PC-9 (cell line): Measurements from ENCODE around the gene CELF2. TPM values are rescaled to one million over a fixed set of nuclear protein-coding genes. Genes with fewer than 3 reads are reported as not detected.

ENCODE experiments used
- BruUV-seq: library from RNA; stranded (reverse); fragments of 400-500 nt; replicated peaks from 2 replicates; lab custom pipeline; 2021; lab: Mats Ljungman, UMichigan
- CTCF ChIA-PET: fragments of 300-600 bp; sonication (Branson Sonifier 250); formaldehyde crosslinking; loops from one replicate; lab custom pipeline; 2022; ENCODE audit warnings: antibody characterized with exemption; lab: Charles Lee
- POLR2A ChIA-PET: fragments of 300-600 bp; sonication (Branson Sonifier 250); formaldehyde crosslinking; loops from one replicate; lab custom pipeline; 2022; ENCODE audit warnings: antibody characterized with exemption; ENCODE audit not compliant: unreplicated experiment; lab: Charles Lee
- DNase-seq, 2 experiments: peaks; one replicate each; pipeline versions ENCODE4 v3.0.0 to v3.0.0-alpha.2; 2015 to 2022; ENCODE audit warnings: mixed read lengths in 1 of 2
- H2AFZ ChIP-seq: fragments of 200-600 bp; sonication (generic); 2 replicates; pipeline ENCODE4 v1.8.1; 2017; ENCODE audit warnings: antibody characterized with exemption
- H3F3A ChIP-seq: fragments of 200-600 bp; sonication (generic); 2 replicates; pipeline ENCODE4 v1.8.1; 2017; ENCODE audit warnings: antibody characterized with exemption, mild to moderate bottlenecking, low read depth; ENCODE audit not compliant: insufficient read depth
- H3K27ac ChIP-seq: fragments of 200-600 bp; sonication (generic); 2 replicates; pipeline ENCODE4 v1.6.1; 2016; ENCODE audit warnings: mixed run types
- H3K27me3 ChIP-seq: fragments of 200-600 bp; sonication (generic); 2 replicates; pipeline ENCODE4 v1.6.1; 2016; ENCODE audit warnings: low read depth, mixed run types; ENCODE audit not compliant: insufficient read depth
- H3K36me3 ChIP-seq: fragments of 200-600 bp; sonication (generic); 2 replicates; pipeline ENCODE4 v1.6.1; 2016; ENCODE audit warnings: low read depth, mixed run types
- H3K4me1 ChIP-seq: fragments of 200-600 bp; sonication (generic); replicated peaks from 2 replicates; pipeline ENCODE4 v1.6.1; 2016; ENCODE audit warnings: mixed run types; ENCODE audit not compliant: insufficient read depth
- H3K4me2 ChIP-seq: fragments of 200-600 bp; sonication (generic); 2 replicates; pipeline ENCODE4 v1.6.1; 2017; ENCODE audit warnings: mixed run types
- H3K4me3 ChIP-seq: fragments of 200-600 bp; sonication (generic); 2 replicates; pipeline ENCODE4 v1.6.1; 2016; ENCODE audit warnings: mixed run types
- H3K79me2 ChIP-seq: fragments of 200-600 bp; sonication (generic); 2 replicates; pipeline ENCODE4 v1.6.1; 2017; ENCODE audit warnings: low read depth, mixed run types
- H3K9me2 ChIP-seq: fragments of 200-600 bp; sonication (generic); 2 replicates; pipeline ENCODE4 v1.8.1; 2017; ENCODE audit warnings: mild to moderate bottlenecking; ENCODE audit not compliant: insufficient read depth
- H3K9me3 ChIP-seq: fragments of 200-600 bp; sonication (generic); 2 replicates; pipeline ENCODE4 v1.8.1; 2016; ENCODE audit warnings: low read depth; ENCODE audit not compliant: insufficient read depth
- H4K20me1 ChIP-seq: fragments of 200-600 bp; sonication (generic); 2 replicates; pipeline ENCODE4 v1.8.1; 2017; ENCODE audit not compliant: insufficient read depth
- CTCF ChIP-seq: fragments of 200-600 bp; sonication (generic); conservative IDR thresholded peaks from 2 replicates; pipeline ENCODE4 v1.6.1; 2017; ENCODE audit warnings: mixed run types, antibody characterized with exemption, mild to moderate bottlenecking, moderate library complexity
- EZH2 ChIP-seq: fragments of 200-600 bp; sonication (generic); IDR thresholded peaks from 2 replicates; pipeline ENCODE4 v1.8.0; 2017; ENCODE audit warnings: antibody characterized with exemption, low read depth
- intact Hi-C: fragments of 100-400 bp; cut with micrococcal nuclease; formaldehyde crosslinking; loops from one replicate; pipeline ENCODE4 v1.10.0; 2022; ENCODE audit not compliant: unreplicated experiment
- total RNA-seq: library from RNA; stranded (reverse); gene quantifications from 2 replicates; pipeline ENCODE4 v1.2.3, GENCODE V29; 2021

The CELF2 gene
- total RNA-seq, 1 experiment from 2014 or later, result not detected

- Histone ChIP-seq H3K9me2 (no peaks in the 10 kb centered on the region), H3K9me3 (no peaks in the 10 kb centered on the region), H3K4me3 (no peak overlapping the region), H3K36me3 (no peaks in the 10 kb centered on the region), H3K4me2 (no peak overlapping the region), H2AFZ (no peak overlapping the region), H3K4me1 (no peaks in the 10 kb centered on the region), H3K79me2 (no peaks in the 10 kb centered on the region), H3F3A (no peaks in the 10 kb centered on the region), H3K27me3 (peaks cover 79% of the 10 kb centered on the region), H4K20me1 (no peaks in the 10 kb centered on the region), H3K27ac (no peak overlapping the region)
- BruUV-seq, result no TSS peak
- POLR2A ChIA-PET, result no interaction called here
- CTCF ChIA-PET, result no interaction called here
- intact Hi-C loops, result no loop called here
- no peak for TF ChIP-seq CTCF
- TF ChIP-seq EZH2, result no peak
- no peak for DNase-seq
Measured at GRCh38 chr10:11339660-11340059, 322.0 kb downstream of the CELF2 start.

GRCh38 chr10:11341283-11341960, 323.8 kb downstream of the CELF2 start:
- Histone ChIP-seq H3F3A (no peaks in the 10 kb centered on the region), H3K9me2 (no peaks in the 10 kb centered on the region), H4K20me1 (no peaks in the 10 kb centered on the region), H3K9me3 (no peaks in the 10 kb centered on the region), H2AFZ (no peak overlapping the region), H3K79me2 (no peaks in the 10 kb centered on the region), H3K4me2 (no peak overlapping the region), H3K27ac (no peak overlapping the region), H3K27me3 (peaks cover 62% of the 10 kb centered on the region), H3K4me3 (no peak overlapping the region), H3K4me1 (no peaks in the 10 kb centered on the region), H3K36me3 (no peaks in the 10 kb centered on the region)
- CTCF ChIA-PET, result no interaction called here
- POLR2A ChIA-PET, result no interaction called here
- TF ChIP-seq EZH2 (no peak), CTCF (no peak)
- no peak for DNase-seq
- intact Hi-C loops, result no loop called here
- no TSS peak for BruUV-seq

GRCh38 chr10:11344081-11344480, 326.4 kb downstream of the CELF2 start:
- ChIA-PET CTCF (no interaction called here), POLR2A (no interaction called here)
- Histone ChIP-seq H3K36me3 (no peaks in the 10 kb centered on the region), H3K4me1 (no peaks in the 10 kb centered on the region), H3K9me3 (no peaks in the 10 kb centered on the region), H3K9me2 (no peaks in the 10 kb centered on the region), H3F3A (no peaks in the 10 kb centered on the region), H4K20me1 (no peaks in the 10 kb centered on the region), H3K27ac (no peak overlapping the region), H3K4me3 (no peak overlapping the region), H3K79me2 (no peaks in the 10 kb centered on the region), H3K27me3 (peaks cover 36% of the 10 kb centered on the region), H3K4me2 (no peak overlapping the region), H2AFZ (no peak overlapping the region)
- no TSS peak for BruUV-seq
- DNase-seq, result no peak
- intact Hi-C loops, result no loop called here
- TF ChIP-seq CTCF (no peak), EZH2 (no peak)
